ENCODE data around the gene PPP2R5C.

The PPP2R5C gene

GRCh38 chr14:101755591-101756324 is 5.8 kb upstream of the PPP2R5C start:
- intact Hi-C loops (cut with DNase I; ENCODE audit: low total_unique reads): no loop called here
- no peaks in the 10 kb centered on the region for H3K9me3 ChIP-seq
- TF ChIP-seq, protein P1, sequence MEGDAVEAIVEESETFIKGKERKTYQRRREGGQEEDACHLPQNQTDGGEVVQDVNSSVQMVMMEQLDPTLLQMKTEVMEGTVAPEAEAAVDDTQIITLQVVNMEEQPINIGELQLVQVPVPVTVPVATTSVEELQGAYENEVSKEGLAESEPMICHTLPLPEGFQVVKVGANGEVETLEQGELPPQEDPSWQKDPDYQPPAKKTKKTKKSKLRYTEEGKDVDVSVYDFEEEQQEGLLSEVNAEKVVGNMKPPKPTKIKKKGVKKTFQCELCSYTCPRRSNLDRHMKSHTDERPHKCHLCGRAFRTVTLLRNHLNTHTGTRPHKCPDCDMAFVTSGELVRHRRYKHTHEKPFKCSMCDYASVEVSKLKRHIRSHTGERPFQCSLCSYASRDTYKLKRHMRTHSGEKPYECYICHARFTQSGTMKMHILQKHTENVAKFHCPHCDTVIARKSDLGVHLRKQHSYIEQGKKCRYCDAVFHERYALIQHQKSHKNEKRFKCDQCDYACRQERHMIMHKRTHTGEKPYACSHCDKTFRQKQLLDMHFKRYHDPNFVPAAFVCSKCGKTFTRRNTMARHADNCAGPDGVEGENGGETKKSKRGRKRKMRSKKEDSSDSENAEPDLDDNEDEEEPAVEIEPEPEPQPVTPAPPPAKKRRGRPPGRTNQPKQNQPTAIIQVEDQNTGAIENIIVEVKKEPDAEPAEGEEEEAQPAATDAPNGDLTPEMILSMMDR (IDR thresholded peaks at IDR 0.05): no peak
- H3K27ac ChIP-seq: no peak overlapping the region
- H3K4me3 ChIP-seq: no peak overlapping the region
- no peaks in the 10 kb centered on the region for H3K36me3 ChIP-seq
- peaks cover 0 to 9% of the 10 kb centered on the region in 2 donors for H3K27me3 ChIP-seq
- H3K4me1 ChIP-seq: peaks cover 0 to 5% (median 2%) of the 10 kb centered on the region in 4 donors
- DNase-seq: no peak

- Histone ChIP-seq H3K27me3 (peaks cover 0 to 7% of the 10 kb centered on the region in 2 donors), H3K36me3 (no peaks in the 10 kb centered on the region), H3K27ac (no peak overlapping the region), H3K4me3 (no peak overlapping the region), H3K9me3 (no peaks in the 10 kb centered on the region), H3K4me1 (peaks cover 0 to 6% (median 2%) of the 10 kb centered on the region in 4 donors)
- TF ChIP-seq, protein P1 (IDR thresholded peaks at IDR 0.05): no peak
- no peak for DNase-seq
- intact Hi-C loops (cut with DNase I; ENCODE audit: low total_unique reads): no loop called here
Measured at GRCh38 chr14:101757064-101757838, 4.3 kb upstream of the PPP2R5C start.

GRCh38 chr14:101757839-101758211 is 3.7 kb upstream of the PPP2R5C start:
- Histone ChIP-seq H3K27ac (no peak overlapping the region), H3K36me3 (no peaks in the 10 kb centered on the region), H3K9me3 (no peaks in the 10 kb centered on the region), H3K4me3 (no peak overlapping the region), H3K4me1 (peaks cover 0 to 12% (median 5%) of the 10 kb centered on the region in 4 donors), H3K27me3 (peaks cover 0 to 7% of the 10 kb centered on the region in 2 donors)
- TF ChIP-seq, protein P1 (IDR thresholded peaks at IDR 0.05): no peak
- intact Hi-C loops (cut with DNase I; ENCODE audit: low total_unique reads): no loop called here
- DNase-seq: no peak

- no peak for DNase-seq
- TF ChIP-seq, protein P1 (IDR thresholded peaks at IDR 0.05): no peak
- Histone ChIP-seq H3K27ac (no peak overlapping the region), H3K4me1 (peaks cover 0 to 18% (median 6%) of the 10 kb centered on the region in 4 donors), H3K9me3 (no peaks in the 10 kb centered on the region), H3K4me3 (no peak overlapping the region), H3K36me3 (peaks cover 0 to 5% (median 0%) of the 10 kb centered on the region in 3 donors), H3K27me3 (peaks cover 0 to under 1% of the 10 kb centered on the region in 2 donors)
- intact Hi-C loops (cut with DNase I; ENCODE audit: low total_unique reads): no loop called here
Measured at GRCh38 chr14:101758913-101759593, 2.5 kb upstream of the PPP2R5C start.

GRCh38 chr14:101760138-101761011 is 1.1 kb upstream of the PPP2R5C start:
- H3K9me3 ChIP-seq: no peaks in the 10 kb centered on the region
- H3K4me1 ChIP-seq: peaks cover 0 to 18% (median 6%) of the 10 kb centered on the region in 4 donors
- no peaks in the 10 kb centered on the region for H3K27me3 ChIP-seq
- DNase-seq: peak; percentile 96 to 99
- H3K27ac ChIP-seq: peak overlapping the region; percentile 82 to 90
- intact Hi-C loops (cut with DNase I; ENCODE audit: low total_unique reads): loop anchor here (5.0 to 10.0 kb wide), 2 partner anchors 204 to 1627 kb away; partner anchors contain the start of genes DYNC1H1 and MARK3
- peak overlapping the region; percentile 82 for H3K4me3 ChIP-seq
- TF ChIP-seq, protein P1 (IDR thresholded peaks at IDR 0.05): no peak
- peaks cover 0 to 5% (median 0%) of the 10 kb centered on the region in 3 donors for H3K36me3 ChIP-seq
